Ovary (tissue), 9 donors: ENCODE results near the gene GNAI2. TPM values are rescaled to one million over a fixed set of nuclear protein-coding genes. Genes with fewer than 3 reads are reported as not detected.

Experiments used
- DNase-seq, 5 donors: peaks; one replicate each; pipeline ENCODE4 v3.0.0-alpha.2; 2019 to 2020
- H3K27ac ChIP-seq, 2 donors: fragments of 200-600 bp; one replicate each; pipeline versions ENCODE4 v1.5.1 to v1.8.0; 2019 to 2022
- H3K27me3 ChIP-seq: fragments of 200-600 bp; one replicate; pipeline ENCODE4 v1.8.0; 2022
- H3K36me3 ChIP-seq: fragments of 200-600 bp; sonication (generic); one replicate; pipeline ENCODE4 v1.5.1; 2019
- H3K4me1 ChIP-seq: one replicate; pipeline ENCODE4 v1.8.1; 2013; ENCODE audit warnings: mild to moderate bottlenecking, moderate library complexity; ENCODE audit not compliant: insufficient read depth
- H3K4me3 ChIP-seq: fragments of 200-600 bp; sonication (generic); one replicate; pipeline ENCODE4 v1.5.1; 2017
- H3K9me3 ChIP-seq, 2 donors: fragments of 200-600 bp in 1 of 2; sonication (generic) in 1 of 2; one replicate each; pipeline versions ENCODE4 v1.5.1 to v1.8.1; 2013 to 2019; ENCODE audit warnings: mild to moderate bottlenecking in 1 of 2, moderate library complexity in 1 of 2
- CTCF ChIP-seq, 3 donors: fragments of 450-650 bp in 2 of 3; fragments of 200-600 bp in 1 of 3; IDR thresholded peaks; one replicate each; pipeline versions ENCODE4 v1.5.1 to v1.8.0; 2016 to 2022; ENCODE audit warnings: antibody characterized with exemption in 3 of 3, mild to moderate bottlenecking in 1 of 3
- EP300 ChIP-seq: sonication (generic); formaldehyde crosslinking; IDR thresholded peaks from one replicate; pipeline ENCODE4 v1.6.1; 2017; ENCODE audit warnings: antibody characterized with exemption
- POLR2A ChIP-seq: fragments of 450-650 bp; IDR thresholded peaks from one replicate; pipeline ENCODE4 v1.6.1; 2017; ENCODE audit warnings: antibody characterized with exemption, mild to moderate bottlenecking, moderate library complexity
- WGBS, 3 donors: extraction: QIAGEN DNeasy Blood & Tissue Kit in 1 of 3; methylation state at CpG; one replicate each; pipeline versions ENCODE4 v1.1.5 to v1.1.7; 2013 to 2017; 5-methylcytosine and 5-hydroxymethylcytosine counted together
- intact Hi-C, 4 donors: fragments of 100-400 bp; cut with DNase I; formaldehyde crosslinking; loops; one replicate each; pipeline versions ENCODE4 v1.11.0 to v1.15.1; 2022 to 2023
- polyA plus RNA-seq, 2 donors: library from polyadenylated mRNA; stranded (reverse); fragments of 200-250 nt in 1 of 2; fragments of 350-450 nt in 1 of 2; fragmentation: Illumina TruSeq in 1 of 2; extraction: RNeasy Lipid Tissue Mini Kit (QIAGEN cat#74804) in 1 of 2; gene quantifications; one replicate each; pipeline ENCODE4 v1.2.3, GENCODE V29; 2013 to 2014
- total RNA-seq, 7 donors: library from RNA; depleted of rRNA in 2 of 7; stranded (reverse); fragments of >200 nt in 2 of 7; fragmentation: NEBNext Ultra II Directional in 3 of 7; extraction: Animal tissue kit (Norgen Biotek cat#: 25700) in 3 of 7; gene quantifications; one replicate each; pipeline versions ENCODE4 v1.1.0 to v1.2.4, GENCODE V29; 2016 to 2023
- donor health status: DM: no; HTN: no; CAD: no; lungs with moderate emphysema.
- donor health status: DM: no; HTN: no; CAD: no.
- donor health status: Bipolar disorder and iron deficiency.
- donor health status: DM: yes; HTN: yes; CAD: no.
- donor health status: DM: no; HTN: no; CAD: no.
- donor health status: DM: yes; HTN: yes; CAD: no.

The GNAI2 gene
- total and polyA plus RNA-seq, 9 donors: 72.3 to 309 (median 212) TPM

GRCh38 chr3:50290161-50290641, 54.2 kb downstream of the GNAI2 start:
- DNase-seq: peak in 4 of 5 donors; percentile 53 to 66 (median 56)
- no peaks in the 10 kb centered on the region for H3K9me3 ChIP-seq
- WGBS, 3 donors: 76 to 83% (median 80%) methylated on average over 16 of the region's 16 CpGs
- no peak overlapping the region for H3K27ac ChIP-seq
- no peaks in the 10 kb centered on the region for H3K36me3 ChIP-seq
- intact Hi-C loops: no loop called here
- TF ChIP-seq CTCF (IDR thresholded peaks at IDR 0.05) (no peak), POLR2A (no peak), EP300 (no peak)
- no peaks in the 10 kb centered on the region for H3K27me3 ChIP-seq
- no peak overlapping the region for H3K4me3 ChIP-seq
- peaks cover 6% of the 10 kb centered on the region for H3K4me1 ChIP-seq

GRCh38 chr3:50292159-50293078, 56.4 kb downstream of the GNAI2 start, which contains the start of gene IFRD2:
TSS of gene IFRD2 (minus strand) at chr3:50292429. CDS start at chr3:50292274, 155 bp downstream.
- Histone ChIP-seq H3K9me3 (no peaks in the 10 kb centered on the region), H3K4me3 (peak within 1 kb of the TSS; percentile 67), H3K27ac (peak within 1 kb of the TSS; percentile 4 to 53), H3K4me1 (peaks cover 6% of the 10 kb centered on the region), H3K27me3 (no peaks in the 10 kb centered on the region), H3K36me3 (no peaks in the 10 kb centered on the region)
- 1 to 2% (median 1%) methylated on average over 35 to 67 of the region's 67 CpGs for WGBS, 3 donors
- DNase-seq: peak; percentile 95 to 97 (median 95)
- TF ChIP-seq CTCF (IDR thresholded peaks at IDR 0.05): peak in 1 of 3 donors; percentile 14
- TF ChIP-seq POLR2A: peak; percentile 79
- no peak for TF ChIP-seq EP300
- intact Hi-C loops: no loop called here

- Histone ChIP-seq H3K4me1 (peaks cover 7% of the 10 kb centered on the region), H3K36me3 (no peaks in the 10 kb centered on the region), H3K9me3 (no peaks in the 10 kb centered on the region), H3K27ac (no peak overlapping the region), H3K4me3 (peak overlapping the region; percentile 32), H3K27me3 (no peaks in the 10 kb centered on the region)
- WGBS, 3 donors: 72 to 76% (median 73%) methylated on average over 12 of the region's 12 CpGs
- intact Hi-C loops: no loop called here
- peak in 3 of 5 donors; percentile 54 to 62 (median 60) for DNase-seq
- TF ChIP-seq EP300 (no peak), CTCF (IDR thresholded peaks at IDR 0.05) (no peak), POLR2A (no peak)
Measured at GRCh38 chr3:50293079-50293801, 57.2 kb downstream of the GNAI2 start.

- H3K9me3 ChIP-seq: no peaks in the 10 kb centered on the region
- H3K4me3 ChIP-seq: no peak overlapping the region
- intact Hi-C loops: no loop called here
- H3K4me1 ChIP-seq: peaks cover 9% of the 10 kb centered on the region
- H3K27ac ChIP-seq: no peak overlapping the region
- H3K27me3 ChIP-seq: no peaks in the 10 kb centered on the region
- TF ChIP-seq EP300 (no peak), CTCF (IDR thresholded peaks at IDR 0.05) (no peak), POLR2A (no peak)
- no peak for DNase-seq
- 76 to 81% (median 81%) methylated on average over 4 of the region's 4 CpGs for WGBS, 3 donors
- H3K36me3 ChIP-seq: no peaks in the 10 kb centered on the region
Measured at GRCh38 chr3:50294089-50294488, 58.1 kb downstream of the GNAI2 start.
